GM06990 (cell line): Measurements from ENCODE around the gene PHLDA1.

ENCODE experiments used
- DNase-seq: peaks from one replicate; pipeline ENCODE4 v3.0.0-alpha.2; 2011; ENCODE audit not compliant: insufficient read length; ENCODE audit errors: extremely low read depth
- H3K27me3 ChIP-seq: replicated peaks from 2 replicates; pipeline ENCODE4 v1.6.0; 2011; ENCODE audit warnings: low read length; ENCODE audit not compliant: control insufficient read depth, insufficient read depth
- H3K36me3 ChIP-seq: 2 replicates; pipeline ENCODE4 v1.5.1; 2011; ENCODE audit warnings: low read length; ENCODE audit not compliant: control insufficient read depth, insufficient read depth
- H3K4me3 ChIP-seq: replicated peaks from 2 replicates; pipeline ENCODE4 v1.5.1; 2011; ENCODE audit warnings: low read depth, mild to moderate bottlenecking, control low read depth, low read length
- CTCF ChIP-seq: IDR thresholded peaks from 2 replicates; pipeline ENCODE4 v1.5.1; 2011; ENCODE audit warnings: low read length, control low read depth, mild to moderate bottlenecking, inconsistent platforms; ENCODE audit not compliant: insufficient read depth, poor library complexity, severe bottlenecking

Gene PHLDA1

GRCh38 chr12:76037130-76038103 is 5.8 kb upstream of the PHLDA1 start:
- Histone ChIP-seq H3K27me3 (no peaks in the 10 kb centered on the region), H3K36me3 (no peaks in the 10 kb centered on the region), H3K4me3 (no peak overlapping the region)
- peak; percentile 24 for DNase-seq
- TF ChIP-seq CTCF: peak; percentile 77

GRCh38 chr12:76035045-76035444 is 3.5 kb upstream of the PHLDA1 start:
- no peak for DNase-seq
- H3K27me3 ChIP-seq: no peaks in the 10 kb centered on the region
- no peaks in the 10 kb centered on the region for H3K36me3 ChIP-seq
- no peak for TF ChIP-seq CTCF
- H3K4me3 ChIP-seq: no peak overlapping the region

GRCh38 chr12:76033081-76034011 is 1.8 kb upstream of the PHLDA1 start:
- Histone ChIP-seq H3K4me3 (peak overlapping the region; percentile 77), H3K27me3 (no peaks in the 10 kb centered on the region), H3K36me3 (no peaks in the 10 kb centered on the region)
- no peak for TF ChIP-seq CTCF
- DNase-seq: no peak

- H3K4me3 ChIP-seq: peak overlapping the region; percentile 77
- H3K36me3 ChIP-seq: no peaks in the 10 kb centered on the region
- H3K27me3 ChIP-seq: no peaks in the 10 kb centered on the region
- TF ChIP-seq CTCF: no peak
- DNase-seq: peak; percentile 76
Measured at GRCh38 chr12:76032043-76032981, 736 bp upstream of the PHLDA1 start.

- Histone ChIP-seq H3K36me3 (no peaks in the 10 kb centered on the region), H3K4me3 (peak overlapping the region; percentile 77), H3K27me3 (no peaks in the 10 kb centered on the region)
- no peak for TF ChIP-seq CTCF
- DNase-seq: no peak
Measured at GRCh38 chr12:76031081-76031413, 529 bp downstream of the PHLDA1 start.
